Measurements from ENCODE around the gene PRDM16.

GRCh38 chr1:3068564-3069431 lies at the start of gene PRDM16:
- no peak for TF ChIP-seq CTCF (IDR thresholded peaks at IDR 0.05)
- no peak for TF ChIP-seq POLR2A (IDR thresholded peaks at IDR 0.05)

Measured in uterus (tissue), 2 donors.